ENCODE data around the gene SBNO1.

GRCh38 chr12:123358035-123358434 is 6.6 kb downstream of the SBNO1 start:
- TF ChIP-seq CTCF (conservative IDR thresholded peaks at IDR 0.05; ENCODE audit: low read depth, low read length): no peak
- TF ChIP-seq EZH2 (IDR thresholded peaks at IDR 0.05; ENCODE audit: borderline replicate concordance, low read depth, low read length, poor library complexity, severe bottlenecking): no peak

Data from A673 (cell line).